ENCODE data around the gene C4BPA.

The C4BPA gene

DNA sequence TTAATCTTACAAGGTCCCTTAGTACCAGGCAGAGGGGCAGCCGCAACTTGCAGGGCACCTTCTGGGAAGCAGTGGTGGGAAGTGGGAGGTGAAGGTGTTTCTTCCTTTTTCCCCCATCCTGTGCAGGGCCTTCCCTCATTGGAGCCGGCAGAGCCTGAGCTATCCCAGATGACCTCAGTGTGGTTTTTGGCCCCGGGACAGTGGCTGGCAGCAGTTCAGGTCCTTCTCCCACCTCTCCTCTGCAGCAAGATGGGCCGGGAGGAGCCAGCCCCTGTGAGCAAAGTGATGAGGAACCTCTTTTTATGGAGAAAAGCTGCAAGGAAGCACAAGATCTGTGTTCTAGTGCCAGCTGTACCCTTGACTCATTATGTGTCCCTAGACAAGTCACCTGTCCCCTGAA, 44.2 kb upstream of the C4BPA start:
- Histone ChIP-seq H3K9me2 (ENCODE audit: low read depth, low read length) (no peaks in the 10 kb centered on the region), H3K36me3 (ENCODE audit: insufficient read depth, low read length) (peaks cover 15% of the 10 kb centered on the region; the same call in 1 of the 2 replicates), H3K27ac (ENCODE audit: low read depth, low read length, poor library complexity, severe bottlenecking) (no peak overlapping the region), H4K20me1 (ENCODE audit: insufficient read depth, low read length) (no peaks in the 10 kb centered on the region), H3K4me3 (ENCODE audit: low read depth, low read length, poor library complexity, severe bottlenecking) (no peak overlapping the region), H3K79me2 (ENCODE audit: insufficient read depth, low read length) (no peaks in the 10 kb centered on the region), H3K27me3 (ENCODE audit: insufficient read depth, low read length) (no peaks in the 10 kb centered on the region), H3K9ac (ENCODE audit: low read length) (no peak overlapping the region), H3K4me2 (ENCODE audit: low read length) (no peak overlapping the region), H2AFZ (ENCODE audit: low read length) (no peak overlapping the region), H3K9me3 (ENCODE audit: low read length) (no peaks in the 10 kb centered on the region), H3K4me1 (ENCODE audit: insufficient read depth, low read length, severe bottlenecking) (peaks cover 10% of the 10 kb centered on the region), H3F3A (ENCODE audit: insufficient read depth, low read length) (no peaks in the 10 kb centered on the region)
- TF ChIP-seq EZH2 (IDR thresholded peaks at IDR 0.05; ENCODE audit: borderline replicate concordance, low read length), result no peak
- TF ChIP-seq, protein P1, sequence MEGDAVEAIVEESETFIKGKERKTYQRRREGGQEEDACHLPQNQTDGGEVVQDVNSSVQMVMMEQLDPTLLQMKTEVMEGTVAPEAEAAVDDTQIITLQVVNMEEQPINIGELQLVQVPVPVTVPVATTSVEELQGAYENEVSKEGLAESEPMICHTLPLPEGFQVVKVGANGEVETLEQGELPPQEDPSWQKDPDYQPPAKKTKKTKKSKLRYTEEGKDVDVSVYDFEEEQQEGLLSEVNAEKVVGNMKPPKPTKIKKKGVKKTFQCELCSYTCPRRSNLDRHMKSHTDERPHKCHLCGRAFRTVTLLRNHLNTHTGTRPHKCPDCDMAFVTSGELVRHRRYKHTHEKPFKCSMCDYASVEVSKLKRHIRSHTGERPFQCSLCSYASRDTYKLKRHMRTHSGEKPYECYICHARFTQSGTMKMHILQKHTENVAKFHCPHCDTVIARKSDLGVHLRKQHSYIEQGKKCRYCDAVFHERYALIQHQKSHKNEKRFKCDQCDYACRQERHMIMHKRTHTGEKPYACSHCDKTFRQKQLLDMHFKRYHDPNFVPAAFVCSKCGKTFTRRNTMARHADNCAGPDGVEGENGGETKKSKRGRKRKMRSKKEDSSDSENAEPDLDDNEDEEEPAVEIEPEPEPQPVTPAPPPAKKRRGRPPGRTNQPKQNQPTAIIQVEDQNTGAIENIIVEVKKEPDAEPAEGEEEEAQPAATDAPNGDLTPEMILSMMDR (IDR thresholded peaks at IDR 0.05; ENCODE audit: low read length), result no peak; the same call in 1 of the 2 replicates

DNA sequence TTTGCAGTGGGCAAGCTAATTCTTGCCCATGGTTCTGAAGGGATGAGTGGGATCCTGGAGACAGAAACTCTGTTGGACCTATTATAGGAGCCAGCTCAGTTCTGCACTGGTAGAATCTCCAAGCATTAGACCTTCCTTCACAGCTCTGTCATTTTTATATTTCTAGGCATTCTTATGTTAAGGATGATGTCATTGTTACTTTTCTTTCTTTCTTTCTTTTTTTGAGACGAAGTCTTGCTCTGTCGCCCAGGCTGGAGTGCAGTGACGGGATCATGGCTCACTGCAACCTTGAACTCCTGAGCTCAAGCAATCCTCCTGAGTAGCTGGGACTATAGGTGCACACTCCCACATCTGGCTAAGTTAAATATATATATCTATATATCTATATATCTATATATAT, 43.4 kb upstream of the C4BPA start:
- Histone ChIP-seq H3K27me3 (ENCODE audit: insufficient read depth, low read length) (no peaks in the 10 kb centered on the region), H3K79me2 (ENCODE audit: insufficient read depth, low read length) (no peaks in the 10 kb centered on the region), H3F3A (ENCODE audit: insufficient read depth, low read length) (no peaks in the 10 kb centered on the region), H2AFZ (ENCODE audit: low read length) (no peak overlapping the region), H3K4me3 (ENCODE audit: low read depth, low read length, poor library complexity, severe bottlenecking) (no peak overlapping the region), H3K9me2 (ENCODE audit: low read depth, low read length) (no peaks in the 10 kb centered on the region), H3K9ac (ENCODE audit: low read length) (no peak overlapping the region), H3K4me2 (ENCODE audit: low read length) (no peak overlapping the region), H3K9me3 (ENCODE audit: low read length) (no peaks in the 10 kb centered on the region), H3K36me3 (ENCODE audit: insufficient read depth, low read length) (peaks cover 15% of the 10 kb centered on the region; the same call in 1 of the 2 replicates), H4K20me1 (ENCODE audit: insufficient read depth, low read length) (no peaks in the 10 kb centered on the region), H3K27ac (ENCODE audit: low read depth, low read length, poor library complexity, severe bottlenecking) (no peak overlapping the region), H3K4me1 (ENCODE audit: insufficient read depth, low read length, severe bottlenecking) (peaks cover 10% of the 10 kb centered on the region)
- TF ChIP-seq, protein P1 (IDR thresholded peaks at IDR 0.05; ENCODE audit: low read length), result no peak
- no peak for TF ChIP-seq EZH2 (IDR thresholded peaks at IDR 0.05; ENCODE audit: borderline replicate concordance, low read length)

DNA sequence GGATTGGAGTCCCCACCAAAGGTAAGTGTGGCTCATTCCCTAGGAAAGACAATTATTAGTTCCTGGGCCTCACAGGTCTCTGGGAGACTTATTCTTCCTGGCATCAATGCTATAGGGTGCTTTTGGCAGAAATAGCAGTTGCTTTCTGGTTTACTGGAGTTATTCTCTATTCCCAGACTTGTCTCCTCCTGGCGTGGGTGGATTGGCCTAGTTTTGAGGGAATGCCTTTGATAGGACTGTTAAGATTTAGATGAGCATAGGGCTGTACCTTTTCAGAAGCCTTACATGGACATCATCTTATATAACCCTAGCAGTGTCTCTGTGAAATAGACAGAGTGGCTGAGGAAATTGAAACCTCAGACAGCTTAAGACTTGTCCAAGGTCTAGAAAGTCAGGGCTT, 42.0 kb upstream of the C4BPA start:
- no peaks in the 10 kb centered on the region for H3F3A ChIP-seq (ENCODE audit: insufficient read depth, low read length)
- H3K4me1 ChIP-seq (ENCODE audit: insufficient read depth, low read length, severe bottlenecking), result peaks cover 5% of the 10 kb centered on the region
- no peaks in the 10 kb centered on the region for H4K20me1 ChIP-seq (ENCODE audit: insufficient read depth, low read length)
- H3K9me3 ChIP-seq (ENCODE audit: low read length), result no peaks in the 10 kb centered on the region
- no peak overlapping the region for H3K9ac ChIP-seq (ENCODE audit: low read length)
- H3K79me2 ChIP-seq (ENCODE audit: insufficient read depth, low read length), result no peaks in the 10 kb centered on the region
- no peak overlapping the region for H3K4me2 ChIP-seq (ENCODE audit: low read length)
- H3K36me3 ChIP-seq (ENCODE audit: insufficient read depth, low read length), result peaks cover 15% of the 10 kb centered on the region; the same call in 1 of the 2 replicates
- no peaks in the 10 kb centered on the region for H3K9me2 ChIP-seq (ENCODE audit: low read depth, low read length)
- H3K4me3 ChIP-seq (ENCODE audit: low read depth, low read length, poor library complexity, severe bottlenecking), result no peak overlapping the region
- H3K27me3 ChIP-seq (ENCODE audit: insufficient read depth, low read length), result no peaks in the 10 kb centered on the region
- H3K27ac ChIP-seq (ENCODE audit: low read depth, low read length, poor library complexity, severe bottlenecking), result no peak overlapping the region
- H2AFZ ChIP-seq (ENCODE audit: low read length), result no peak overlapping the region
- no peak for TF ChIP-seq EZH2 (IDR thresholded peaks at IDR 0.05; ENCODE audit: borderline replicate concordance, low read length)
- TF ChIP-seq, protein P1 (IDR thresholded peaks at IDR 0.05; ENCODE audit: low read length), result no peak
